HG03108 (cell line): ENCODE results near the gene OR10T2.
"Not testable (repeated sequence)": the region's sequence is repeated elsewhere in the genome, so short reads cannot be mapped to it uniquely, and the experiment has no call there.

ENCODE experiments used
- ATAC-seq: cut with Tn5 transposase; IDR thresholded peaks from one replicate; pipeline ENCODE4 v1.9.1; 2021; ENCODE audit warnings: moderate library complexity; ENCODE audit not compliant: unreplicated experiment

Gene OR10T2

GRCh38 chr1:158356616-158357015 lies 42.6 kb downstream of the OR10T2 start:
- ATAC-seq = no peak

- no peak for ATAC-seq
Observed at GRCh38 chr1:158355773-158356285, 43.4 kb downstream of the OR10T2 start.

GRCh38 chr1:158354255-158354654 lies 45.0 kb downstream of the OR10T2 start:
- no peak for ATAC-seq

- ATAC-seq = no peak
Observed at GRCh38 chr1:158353303-158354075, 45.8 kb downstream of the OR10T2 start, which contains the start of gene CD1E. Gene CD1E, plus strand, starts transcription at chr1:158353894. Its CDS starts 95 bp downstream, at chr1:158353989.

- ATAC-seq = not testable (repeated sequence)
Observed at GRCh38 chr1:158348946-158349345, 50.3 kb downstream of the OR10T2 start.
